ENCODE measurements around the gene PTPRN2.

The PTPRN2 gene

DNA sequence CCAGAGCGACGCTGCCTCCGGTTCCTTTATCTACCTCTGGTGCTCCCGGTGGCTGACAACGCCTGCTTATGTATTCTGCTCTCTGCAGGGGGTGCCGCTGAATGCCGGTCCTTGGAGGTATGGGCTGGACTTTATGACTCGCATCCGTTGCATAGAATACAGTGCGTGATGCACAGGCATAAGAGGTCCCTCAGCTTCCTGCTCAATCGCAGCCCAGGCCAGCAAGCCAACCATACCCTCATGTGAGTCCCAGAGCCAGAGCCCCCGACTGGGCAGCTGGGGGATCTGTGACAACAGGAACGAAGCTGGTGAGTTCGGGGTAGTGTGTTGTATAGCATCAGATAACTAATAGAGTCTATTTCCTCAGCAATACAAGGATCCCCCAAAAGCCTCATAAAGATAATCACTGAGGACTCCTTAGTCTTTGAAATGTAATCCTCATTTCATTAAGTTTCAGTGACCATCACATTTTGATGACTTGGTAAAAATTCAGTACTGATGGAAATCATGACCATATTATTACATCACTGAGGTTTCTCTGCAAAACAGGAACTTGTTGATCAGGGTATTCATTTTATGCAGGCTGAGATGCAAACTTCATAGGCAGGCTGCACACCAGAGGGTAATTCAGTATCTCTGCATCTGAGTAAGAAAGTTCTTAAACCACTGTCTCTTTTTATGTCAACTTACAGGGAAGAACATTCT lies 607.8 kb downstream of the PTPRN2 start:
- DNase-seq = no peak

DNA sequence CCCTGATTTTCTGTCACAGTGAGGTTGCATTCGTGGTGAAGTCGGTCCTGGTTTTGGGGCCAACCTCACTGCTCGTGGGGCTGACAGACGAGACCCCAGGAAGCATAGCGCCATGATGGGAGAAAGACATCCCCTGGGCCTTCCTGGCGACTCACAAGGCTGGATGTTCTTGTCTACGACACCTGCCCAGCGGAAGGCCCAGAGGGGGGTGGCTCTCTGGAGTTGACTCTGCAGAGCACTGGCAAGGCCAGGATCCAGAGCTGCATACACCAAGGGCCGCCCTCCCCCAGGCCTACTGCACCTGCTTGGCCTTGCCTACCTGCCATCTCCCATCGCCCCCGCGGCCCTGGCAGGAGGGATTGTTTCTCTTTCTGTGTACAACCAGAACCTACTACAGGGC lies 608.9 kb downstream of the PTPRN2 start:
- peak; percentile 35 for DNase-seq

DNA sequence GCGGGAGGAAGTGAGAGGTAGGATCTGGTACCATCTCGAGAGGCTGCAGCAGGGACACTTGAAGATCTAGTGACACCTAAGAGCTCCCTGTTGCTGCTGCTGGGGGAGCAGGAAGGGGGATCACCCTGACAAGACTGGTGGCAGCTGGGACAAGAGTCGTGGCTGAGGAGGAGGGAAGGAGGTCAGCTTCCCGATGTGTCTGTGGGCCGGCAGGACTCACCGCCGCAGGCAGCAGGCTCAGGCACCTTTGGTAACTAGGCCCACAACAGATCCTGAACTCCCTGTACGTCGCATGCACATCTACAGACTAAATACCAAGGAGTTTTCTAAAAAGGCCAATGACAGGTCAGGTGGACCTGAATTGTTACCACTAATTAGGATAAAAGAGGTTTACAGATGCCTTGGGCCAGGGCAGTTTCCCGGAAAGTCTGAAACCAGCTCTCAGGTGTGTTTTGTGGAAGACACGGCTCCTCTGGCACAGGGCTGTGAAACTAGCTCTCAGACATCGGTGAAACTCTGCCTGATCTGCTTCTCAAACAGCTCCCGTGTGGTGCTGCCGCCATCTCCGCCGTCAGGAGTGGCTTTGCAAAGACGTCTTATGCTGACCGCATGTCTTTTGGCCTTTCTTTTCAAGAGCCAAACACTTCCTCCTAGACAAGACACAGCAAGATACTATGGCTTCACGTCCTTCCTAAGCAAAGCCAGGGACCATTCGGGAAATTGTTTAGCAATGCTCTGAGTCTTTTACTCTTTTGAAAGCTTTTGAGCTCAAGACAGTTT lies 609.7 kb downstream of the PTPRN2 start:
- no peak for DNase-seq

DNA sequence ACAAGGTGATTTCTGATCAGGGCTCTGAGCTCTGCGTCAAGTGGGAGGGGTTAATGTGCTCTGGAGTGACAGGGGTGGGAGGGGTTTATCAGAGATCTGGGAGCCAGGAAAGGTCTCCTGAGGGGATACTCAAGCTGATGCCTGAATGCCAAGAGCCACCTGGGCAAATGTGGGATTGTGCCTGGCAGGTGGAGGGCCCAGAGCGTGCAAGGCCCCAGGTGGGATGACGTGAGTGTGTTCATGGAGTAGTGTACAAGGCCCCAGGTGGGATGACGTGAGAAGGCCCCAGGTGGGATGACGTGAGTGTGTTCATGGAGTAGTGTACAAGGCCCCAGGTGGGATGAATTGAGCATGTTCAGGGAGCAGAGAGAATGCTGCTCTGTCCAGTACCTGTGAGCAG lies 610.3 kb downstream of the PTPRN2 start:
- no peak for DNase-seq

DNA sequence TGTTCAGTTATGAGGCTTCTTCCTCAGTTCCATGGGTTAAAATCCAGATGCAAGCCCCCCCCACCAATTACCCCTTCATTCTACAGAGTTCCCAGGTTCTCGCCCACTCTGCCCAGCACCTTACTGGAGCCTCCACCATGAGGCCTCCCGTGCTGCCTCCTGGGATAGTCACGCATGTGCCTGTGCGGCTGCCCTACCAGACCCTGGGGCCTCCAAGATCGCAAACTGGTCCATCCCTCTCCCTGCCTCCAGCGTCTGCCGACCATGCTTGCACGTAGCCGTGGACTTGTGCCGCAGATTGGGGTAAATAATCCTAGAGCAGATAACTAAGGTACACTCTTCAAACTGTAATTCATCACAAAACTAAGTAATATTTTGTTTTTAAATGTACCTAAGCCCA lies 611.2 kb downstream of the PTPRN2 start:
- DNase-seq = no peak

DNA sequence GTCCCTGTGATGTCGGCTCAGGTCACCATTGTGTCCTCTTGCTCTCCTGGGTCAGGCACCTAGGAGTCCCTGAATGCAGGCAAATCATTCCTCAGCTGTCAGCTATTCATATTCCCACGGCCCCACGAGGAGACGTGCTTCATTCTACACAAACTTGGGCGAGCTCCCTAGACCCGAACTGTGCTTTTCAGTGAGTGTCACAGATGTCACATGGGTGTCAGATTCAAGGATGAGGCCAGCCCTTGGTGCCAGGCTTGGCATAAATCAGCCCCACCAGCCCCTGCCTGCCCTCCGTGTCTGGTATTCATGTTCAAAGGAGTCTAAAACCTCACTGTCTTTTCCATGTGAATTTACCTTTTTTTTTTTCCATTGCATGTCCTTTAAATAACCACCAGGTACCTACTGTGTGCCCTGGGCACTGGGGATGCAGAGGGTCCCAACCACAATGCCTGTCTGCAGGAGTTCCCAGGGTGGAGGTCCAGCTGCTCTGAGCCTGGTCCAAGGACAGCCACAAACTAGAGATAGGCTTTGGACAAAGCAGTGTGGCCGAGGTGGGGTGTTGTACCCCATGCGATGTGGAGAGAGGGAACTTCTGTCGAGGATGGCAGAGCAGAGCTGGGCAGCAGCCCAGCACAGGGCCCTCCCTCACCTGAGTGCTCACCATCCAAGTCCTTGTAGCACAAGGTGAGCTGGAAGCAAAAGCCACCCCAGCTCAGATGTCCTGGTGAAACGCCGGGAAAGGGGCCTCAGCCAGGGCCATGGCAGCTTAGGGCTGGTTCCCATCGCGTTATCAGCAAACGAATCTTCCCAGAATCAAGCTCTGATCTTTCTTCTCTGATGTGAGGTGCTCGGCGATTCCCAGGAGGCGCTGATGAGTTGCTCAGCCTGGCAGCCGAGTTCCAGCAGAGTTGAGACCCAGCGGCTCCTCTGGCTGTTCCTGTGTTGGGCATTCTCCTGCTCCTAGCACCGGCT lies 611.9 kb downstream of the PTPRN2 start:
- no peak for DNase-seq

DNA sequence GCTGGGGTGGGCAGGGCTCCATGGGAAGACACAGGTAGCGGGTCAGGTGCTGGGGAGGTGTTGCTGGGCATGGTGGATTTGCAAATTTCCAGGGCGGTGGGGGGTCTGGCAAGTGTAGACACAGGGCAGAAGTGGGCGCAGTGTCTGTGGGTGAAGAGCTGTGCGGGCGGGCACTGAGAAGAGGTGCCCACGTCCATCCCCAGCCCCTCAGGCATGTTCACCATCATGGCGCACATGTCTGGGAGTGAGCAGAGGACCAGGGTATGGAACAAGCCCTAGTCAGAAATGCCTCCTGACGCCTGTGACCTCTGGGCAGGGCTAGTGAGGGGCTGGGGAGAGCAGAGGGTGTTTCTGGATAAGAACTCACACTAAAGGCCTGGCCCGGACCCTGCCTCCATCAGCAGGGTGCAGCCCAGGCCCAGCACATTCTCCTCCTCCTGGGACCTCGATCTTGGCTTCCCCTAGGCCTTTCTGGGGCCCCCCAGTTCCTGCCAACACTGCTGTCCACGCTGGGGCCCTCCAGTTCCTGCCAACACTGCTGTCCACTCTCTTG lies 612.9 kb downstream of the PTPRN2 start:
- no peak for DNase-seq

DNA sequence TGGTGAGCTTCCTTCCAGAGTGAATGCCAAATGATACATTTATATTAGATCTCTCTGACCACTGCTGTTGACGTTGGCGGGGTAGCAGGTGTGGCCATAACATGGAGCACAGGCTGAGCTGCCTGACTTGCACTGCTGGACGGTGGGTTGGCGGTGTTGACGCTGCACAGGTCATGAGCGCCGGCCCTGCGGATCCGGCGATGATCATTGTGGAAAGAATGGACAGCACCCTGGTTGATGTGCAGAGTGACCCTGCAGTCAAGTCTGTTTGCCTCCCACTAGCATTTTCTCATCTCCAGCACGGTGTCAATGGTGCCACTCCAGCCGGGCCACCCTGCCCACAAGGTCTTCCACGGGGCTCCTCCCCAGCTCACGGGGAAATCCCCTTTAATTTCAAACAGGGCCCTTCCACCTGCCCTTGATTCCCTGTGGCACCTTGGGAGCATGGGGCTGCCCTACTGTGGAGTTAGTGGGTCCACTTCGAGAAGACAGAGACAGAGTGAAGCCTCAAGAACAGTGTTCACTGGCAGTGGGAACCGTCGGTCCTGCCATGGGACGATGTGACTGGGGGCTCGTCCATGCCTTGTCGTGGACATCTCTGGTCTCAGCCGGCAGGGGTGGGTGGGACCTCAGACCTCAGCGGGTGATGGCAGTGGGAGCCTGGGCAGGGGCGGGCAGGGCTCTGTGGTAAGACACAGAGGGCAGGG lies 613.5 kb downstream of the PTPRN2 start:
- no peak for DNase-seq

DNA sequence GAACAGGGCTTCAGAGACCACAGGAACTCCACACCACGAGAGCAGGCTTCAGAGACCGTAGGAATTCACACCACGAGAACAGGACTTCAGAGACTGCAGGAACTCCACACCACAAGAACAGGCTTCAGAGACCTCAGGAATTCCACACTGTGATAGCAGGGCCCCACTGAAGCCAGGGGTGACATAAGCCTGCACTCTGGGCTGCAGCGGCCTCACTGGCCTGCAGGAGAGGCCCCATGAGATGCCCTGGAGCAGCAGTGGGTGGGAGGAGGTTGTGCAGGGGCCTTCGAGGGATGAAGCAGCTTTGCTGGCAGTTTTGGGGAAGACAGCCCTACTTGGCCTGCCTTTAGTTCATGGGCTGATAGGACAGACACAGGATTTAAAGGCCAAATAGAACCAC lies 614.7 kb downstream of the PTPRN2 start:
- DNase-seq = no peak

DNA sequence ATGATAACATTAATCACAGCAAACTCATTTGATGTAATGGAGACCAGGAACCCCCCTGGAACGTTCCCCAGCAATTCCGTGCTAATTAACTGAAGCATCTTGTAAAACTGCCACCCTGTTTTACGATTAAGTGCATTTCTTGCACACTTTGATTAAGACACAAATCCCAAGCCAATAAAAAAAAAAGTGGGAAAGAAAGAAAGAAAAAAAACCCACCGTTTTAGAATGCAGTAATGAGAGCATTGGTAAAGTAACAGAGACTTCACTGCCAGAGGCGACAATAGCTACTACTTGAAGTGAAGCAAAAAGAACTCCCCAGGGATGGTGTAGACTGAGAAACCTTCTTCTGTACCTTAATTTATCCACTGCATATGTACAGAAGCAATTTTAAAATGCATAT lies 616.1 kb downstream of the PTPRN2 start:
- no peak for DNase-seq

DNA sequence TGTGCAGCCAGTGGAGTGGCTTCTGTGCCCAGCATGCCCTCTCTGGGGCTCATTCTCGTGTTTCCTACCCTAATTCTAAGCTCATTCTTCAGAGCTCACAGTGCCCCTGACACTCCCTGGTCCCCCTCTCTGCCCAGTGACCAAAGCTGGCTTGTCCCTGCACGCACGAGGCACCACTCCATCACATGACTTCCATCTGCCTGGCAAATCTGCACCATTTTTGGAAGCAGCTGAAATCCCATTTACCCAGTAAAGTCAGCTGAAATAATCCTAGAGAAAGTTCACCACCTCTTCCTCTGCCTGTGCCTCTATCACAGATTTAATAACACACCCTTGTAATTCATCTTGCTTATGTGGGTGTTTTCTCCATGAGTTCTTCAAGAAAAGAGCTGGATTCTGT lies 616.9 kb downstream of the PTPRN2 start:
- DNase-seq = no peak

DNA sequence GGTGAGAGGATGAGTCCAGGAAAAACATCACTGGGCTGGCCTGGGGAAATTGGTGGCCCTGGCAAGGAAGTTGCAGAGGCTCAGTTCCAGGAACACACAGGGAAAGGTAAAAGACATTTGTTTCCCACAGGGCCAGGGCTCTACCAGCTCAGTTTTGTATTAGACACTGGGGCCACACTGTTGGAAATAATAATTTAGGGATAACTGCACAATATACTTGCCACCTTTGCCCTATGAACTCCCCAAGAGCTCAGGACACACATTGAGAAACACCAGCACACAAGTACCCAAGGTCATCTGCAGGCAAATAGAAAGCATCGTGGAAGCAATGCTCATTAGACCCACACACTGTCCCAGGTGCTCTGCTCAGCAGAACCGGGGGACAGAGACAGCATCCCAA lies 617.6 kb downstream of the PTPRN2 start:
- DNase-seq = no peak

DNA sequence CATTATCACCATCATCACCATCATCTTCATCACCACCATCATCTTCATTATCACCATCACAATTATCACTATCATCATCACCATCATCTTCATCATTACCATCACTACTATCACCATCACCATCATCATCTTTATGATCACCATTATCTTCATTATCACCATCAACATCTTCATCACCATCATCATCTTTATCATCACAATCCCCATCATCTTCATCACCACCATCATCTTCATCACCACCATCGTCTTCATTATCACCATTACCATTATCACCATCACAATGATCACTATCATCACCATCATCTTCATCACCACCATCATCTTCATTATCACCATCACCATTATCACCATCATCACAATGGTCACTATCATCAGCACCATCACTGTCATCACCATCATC lies 621.1 kb downstream of the PTPRN2 start:
- no peak for DNase-seq

DNA sequence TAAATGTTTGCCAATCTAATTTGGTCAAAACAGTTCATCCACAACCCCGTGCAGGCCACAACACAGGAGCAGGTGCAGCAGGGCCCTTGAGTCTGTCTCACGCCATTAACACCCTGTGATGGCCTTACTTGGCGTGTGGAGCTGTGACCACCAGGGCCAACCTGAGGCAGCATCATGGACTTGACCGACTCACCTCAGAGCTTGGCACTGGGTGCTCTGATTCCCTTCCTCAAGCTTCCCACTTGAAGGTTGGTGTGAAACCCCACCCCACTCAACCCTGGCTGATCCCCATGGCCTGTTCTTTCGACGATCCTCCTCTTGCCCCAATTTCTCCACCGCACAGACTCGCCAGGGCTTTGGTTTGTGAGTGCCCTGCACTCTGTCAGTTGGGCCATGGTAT lies 623.1 kb downstream of the PTPRN2 start:
- no peak for DNase-seq

DNA sequence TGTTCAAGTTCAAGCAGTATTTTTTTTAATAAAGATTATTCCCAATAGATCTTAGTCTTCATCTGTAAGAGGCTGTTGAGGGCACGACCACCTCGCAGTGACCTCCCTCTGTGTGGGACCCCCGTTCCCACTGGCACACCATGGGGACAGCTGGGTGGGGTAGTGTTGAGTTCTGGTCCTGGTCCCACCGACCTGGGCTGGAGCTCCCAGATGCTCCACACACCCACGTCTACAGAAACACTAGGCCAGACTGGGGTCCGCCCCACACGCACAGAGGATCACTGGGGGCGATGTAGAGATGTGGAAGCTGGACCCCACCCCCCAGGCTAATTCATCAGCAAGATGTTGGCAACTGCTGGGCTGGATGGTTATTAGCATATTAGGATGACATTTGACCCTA lies 623.6 kb downstream of the PTPRN2 start:
- DNase-seq = no peak

DNA sequence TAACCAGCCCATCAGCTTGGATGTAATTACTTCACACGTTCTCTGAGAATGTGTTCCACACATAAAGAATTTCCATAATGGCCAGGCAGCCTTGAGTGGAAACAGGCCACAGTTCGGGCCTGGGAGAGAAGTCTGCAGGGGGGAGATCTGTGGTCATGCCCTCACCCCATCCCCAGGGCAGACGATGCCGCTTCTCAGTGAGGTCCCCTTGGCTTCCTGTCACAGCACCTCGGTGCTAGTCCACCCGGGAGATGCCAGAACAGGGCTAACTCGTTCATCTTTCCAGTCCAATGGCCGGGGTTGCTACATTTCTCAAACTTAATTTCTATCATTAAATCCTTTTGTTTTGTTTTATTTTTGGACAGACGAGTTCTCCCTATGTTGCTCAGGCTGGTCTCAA lies 624.1 kb downstream of the PTPRN2 start:
- DNase-seq = no peak

DNA sequence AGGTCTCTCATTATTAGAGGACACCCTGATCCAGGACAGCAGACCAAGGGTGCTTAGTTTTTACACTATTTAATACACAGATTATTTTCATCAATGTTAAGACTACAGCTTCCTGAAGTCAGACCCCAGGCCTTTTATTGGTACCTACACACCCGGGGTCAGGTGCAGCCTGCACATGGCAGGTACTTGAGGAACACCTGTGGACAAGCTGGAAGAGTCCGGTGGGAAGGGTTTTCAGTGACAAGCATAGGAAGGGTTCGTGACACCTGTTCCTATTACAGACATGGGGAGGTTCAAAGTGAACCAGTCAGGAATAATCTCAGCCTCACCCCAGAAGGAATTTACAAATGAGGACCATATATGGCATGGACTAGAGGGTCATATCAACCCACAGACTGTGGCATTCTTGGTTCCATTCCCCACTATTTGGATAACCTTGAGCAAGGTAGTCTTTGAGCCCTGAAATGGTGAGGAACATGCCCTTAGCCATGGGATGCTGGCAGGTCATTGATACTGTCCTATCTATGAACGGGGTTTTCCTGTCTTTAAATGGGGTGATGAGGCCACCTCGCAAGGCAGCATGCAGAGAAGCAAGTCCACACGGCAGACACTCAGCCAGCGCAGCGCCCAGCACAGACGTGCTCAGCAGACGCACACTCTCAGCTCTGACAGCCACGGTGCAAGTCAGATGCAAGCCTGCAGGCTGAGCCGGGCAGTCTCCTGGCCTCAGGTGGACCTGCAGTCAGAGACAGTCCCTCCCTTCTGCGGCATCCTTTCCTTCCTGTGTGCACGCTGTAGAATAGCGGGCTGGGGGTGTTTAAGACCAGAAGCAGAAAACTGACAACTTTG lies 624.9 kb downstream of the PTPRN2 start:
- no peak for DNase-seq

DNA sequence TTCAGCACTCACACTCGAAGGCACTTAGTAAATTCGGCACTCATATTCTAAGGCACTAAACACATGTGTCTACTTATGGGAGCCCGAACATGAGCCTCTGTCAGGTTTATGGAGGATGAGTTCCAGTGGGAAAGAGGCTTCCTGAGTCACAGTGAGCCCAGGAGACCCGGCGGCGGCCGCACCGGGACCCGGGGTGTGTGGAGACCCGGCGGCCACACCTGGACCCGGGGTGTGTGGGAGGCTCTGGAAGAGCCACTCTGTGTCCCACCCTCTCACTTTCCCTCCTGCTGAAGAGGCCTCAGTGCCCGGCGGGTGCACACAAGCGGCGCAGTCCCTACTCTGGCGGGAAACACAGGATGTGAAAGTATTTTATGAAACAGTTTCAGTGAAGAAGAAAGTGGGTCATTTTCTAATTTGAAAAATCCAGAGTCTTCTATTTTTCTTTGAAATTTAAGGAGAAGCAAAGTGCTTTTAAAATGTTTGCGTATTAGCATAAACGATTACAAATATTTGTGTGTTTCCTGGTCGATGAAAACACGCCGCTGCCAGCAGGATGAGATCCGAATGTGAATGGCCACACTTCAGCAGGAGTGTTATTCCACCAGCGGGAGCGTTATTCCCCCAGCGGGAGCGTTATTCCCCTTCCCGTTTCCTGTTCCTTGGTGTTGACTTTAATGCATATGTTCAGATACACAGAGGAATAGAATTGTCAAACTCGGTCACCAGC lies 625.7 kb downstream of the PTPRN2 start:
- DNase-seq = no peak

DNA sequence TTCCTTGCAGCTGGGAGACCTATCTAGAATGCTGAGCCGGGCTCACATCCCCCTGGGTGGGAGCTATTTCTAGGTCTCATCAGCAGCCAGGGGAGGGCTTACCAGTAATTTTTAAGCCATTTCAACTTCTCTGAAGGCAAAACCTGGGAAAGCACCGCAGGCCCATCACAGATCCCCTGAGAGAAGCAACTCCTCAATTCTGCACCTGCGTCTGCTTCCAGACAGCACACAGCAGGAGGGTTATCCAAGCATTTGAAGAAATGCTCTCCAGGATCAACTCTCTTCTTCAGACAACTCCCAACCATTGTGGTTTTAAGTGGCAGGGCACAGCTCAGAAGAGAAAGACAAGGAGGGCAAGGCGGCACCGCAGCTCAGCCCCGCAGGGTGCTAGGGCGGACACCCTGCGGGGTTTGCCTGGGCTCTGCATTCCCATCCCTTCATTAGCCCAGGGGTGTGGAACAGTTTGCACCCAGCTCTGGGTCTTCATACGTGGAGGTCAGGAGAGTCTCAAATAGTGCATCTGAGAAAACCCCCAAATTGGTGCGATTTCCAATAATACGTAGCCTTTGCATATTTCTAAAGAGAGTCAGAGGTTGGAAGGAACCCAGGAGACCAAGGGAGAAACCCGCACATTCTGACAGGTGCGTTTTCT lies 632.1 kb downstream of the PTPRN2 start:
- DNase-seq = no peak

DNA sequence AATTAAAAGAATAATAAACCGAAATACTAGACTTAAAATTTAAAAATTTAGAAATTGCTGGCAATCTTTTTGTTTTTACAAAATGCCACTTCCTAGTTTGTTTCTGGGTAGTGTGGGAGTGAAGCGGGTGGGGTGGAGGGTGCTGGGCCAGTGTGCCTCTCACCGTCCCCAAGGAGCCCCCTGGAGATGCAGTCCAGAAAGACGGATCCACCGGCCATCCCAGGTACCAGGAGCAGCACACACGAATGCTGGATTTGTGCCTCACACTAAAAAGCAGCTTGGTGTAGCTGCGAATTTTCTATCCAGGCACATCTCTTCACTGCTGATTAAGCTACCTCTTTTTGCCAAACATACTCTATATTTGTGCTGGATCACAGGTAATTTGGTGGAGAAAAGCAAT lies 632.7 kb downstream of the PTPRN2 start:
- no peak for DNase-seq
